Endodermal cell (in vitro differentiated cells): ENCODE results near the gene NTRK2. TPM values are rescaled to one million over a fixed set of nuclear protein-coding genes. Genes with fewer than 3 reads are reported as not detected.
A peak's percentile ranks its signal among the peaks of the same experiment; 100 is the strongest.

Experiments used
- DNase-seq: peaks from one replicate; pipeline ENCODE4 v3.0.0-alpha.2; 2017
- H3K27ac ChIP-seq: 2 replicates; pipeline ENCODE4 v1.5.1; 2013; ENCODE audit warnings: mild to moderate bottlenecking, low read depth, low read length, moderate library complexity
- H3K27me3 ChIP-seq: 2 replicates; pipeline ENCODE4 v1.6.1; 2013; ENCODE audit warnings: mild to moderate bottlenecking, low read length, moderate library complexity; ENCODE audit not compliant: insufficient read depth, control insufficient read depth, poor library complexity, severe bottlenecking
- H3K36me3 ChIP-seq: 2 replicates; pipeline ENCODE4 v1.7.0; 2013; ENCODE audit warnings: mild to moderate bottlenecking, low read length, moderate library complexity; ENCODE audit not compliant: control insufficient read depth, insufficient read depth
- H3K4me1 ChIP-seq: one replicate; pipeline ENCODE4 v1.7.0; 2013; ENCODE audit warnings: low read length; ENCODE audit not compliant: control insufficient read depth, insufficient read depth
- H3K4me3 ChIP-seq: 2 replicates; pipeline ENCODE4 v1.5.1; 2013; ENCODE audit warnings: mild to moderate bottlenecking, low read length, moderate library complexity
- H3K9ac ChIP-seq: 2 replicates; pipeline ENCODE4 v1.6.1; 2013; ENCODE audit warnings: mild to moderate bottlenecking, low read length, moderate library complexity; ENCODE audit not compliant: poor library complexity, severe bottlenecking; ENCODE audit errors: extremely low read depth
- H3K9me3 ChIP-seq: 2 replicates; pipeline ENCODE4 v1.6.1; 2013; ENCODE audit warnings: mild to moderate bottlenecking, low read length, moderate library complexity; ENCODE audit not compliant: control insufficient read depth
- H3K27ac Mint-ChIP-seq: 2 replicates; pipeline ENCODE4 v1.8.0; 2020; ENCODE audit warnings: mixed read lengths
- H3K27me3 Mint-ChIP-seq: 2 replicates; pipeline ENCODE4 v1.8.0; 2021; ENCODE audit warnings: mild to moderate bottlenecking, mixed read lengths; ENCODE audit not compliant: insufficient read depth
- H3K36me3 Mint-ChIP-seq: 2 replicates; pipeline ENCODE4 v1.8.0; 2020; ENCODE audit warnings: low read depth, mixed read lengths
- H3K4me1 Mint-ChIP-seq: 2 replicates; pipeline ENCODE4 v1.8.0; 2020; ENCODE audit warnings: mixed read lengths
- H3K4me3 Mint-ChIP-seq: 2 replicates; pipeline ENCODE4 v1.8.0; 2020; ENCODE audit warnings: mild to moderate bottlenecking, moderate library complexity, mixed read lengths
- H3K9me3 Mint-ChIP-seq: 2 replicates; pipeline ENCODE4 v1.8.0; 2020; ENCODE audit warnings: mild to moderate bottlenecking, mixed read lengths
- WGBS, 2 experiments: methylation state at CpG; one replicate each; pipeline versions ENCODE4 v1.1.5 to v1.1.7; 2013; ENCODE audit warnings: missing lambda C conversion rate in 2 of 2, mixed read lengths in 1 of 2; ENCODE audit not compliant: insufficient coverage in 1 of 2, insufficient read length in 1 of 2; 5-methylcytosine and 5-hydroxymethylcytosine counted together
- total RNA-seq, 2 donors: library from RNA; stranded (reverse); fragmentation: NEBNext Ultra II Directional in 1 of 2; extraction: Animal tissue kit (Norgen Biotek cat#: 25700) in 1 of 2; gene quantifications; 2 replicates in 1 of 2; 3 replicates in 1 of 2; pipeline ENCODE4 v1.2.1, GENCODE V29; 2021
- TF ChIP-seq, protein P1 (sequence below): fragments of 200-600 bp; sonication (generic); conservative IDR thresholded peaks from 2 replicates; pipeline ENCODE4 v1.5.0; 2021; ENCODE audit warnings: antibody characterized with exemption, mild to moderate bottlenecking

NTRK2 gene
- total RNA-seq, 2 donors from 2014 or later, result 0.09 to 0.18 TPM

DNA sequence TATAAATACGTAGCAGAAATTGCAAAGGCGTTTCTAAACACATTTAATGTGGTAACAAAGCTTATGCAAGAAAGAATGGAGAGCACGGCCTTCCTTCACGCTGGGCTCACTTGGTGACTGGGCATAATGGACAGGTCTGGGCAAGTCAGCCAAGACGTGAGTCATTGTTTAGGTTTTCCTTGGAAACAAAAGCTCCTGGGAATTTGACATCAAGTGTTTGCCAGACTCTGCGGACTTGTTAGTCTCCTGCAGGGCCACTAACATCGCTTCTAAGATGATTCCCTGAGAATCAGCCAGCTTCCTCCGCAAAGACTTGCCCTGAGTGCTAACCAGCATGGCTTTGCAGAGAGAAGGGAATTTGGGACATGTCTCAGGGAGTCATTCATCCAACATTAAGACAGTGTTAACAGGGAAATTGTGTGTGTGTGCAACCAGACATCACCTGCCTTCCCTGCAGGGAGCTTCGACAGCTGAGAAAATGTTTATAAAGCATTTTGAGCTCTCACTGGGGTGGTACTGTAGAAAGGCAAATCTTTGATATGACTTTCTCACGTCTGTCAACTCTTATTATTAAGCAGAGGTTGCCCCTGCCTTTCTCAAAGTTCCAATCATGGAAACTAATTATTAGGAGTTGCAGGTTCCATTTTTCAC lies 182.5 kb downstream of the NTRK2 start:
- TF ChIP-seq, protein P1, sequence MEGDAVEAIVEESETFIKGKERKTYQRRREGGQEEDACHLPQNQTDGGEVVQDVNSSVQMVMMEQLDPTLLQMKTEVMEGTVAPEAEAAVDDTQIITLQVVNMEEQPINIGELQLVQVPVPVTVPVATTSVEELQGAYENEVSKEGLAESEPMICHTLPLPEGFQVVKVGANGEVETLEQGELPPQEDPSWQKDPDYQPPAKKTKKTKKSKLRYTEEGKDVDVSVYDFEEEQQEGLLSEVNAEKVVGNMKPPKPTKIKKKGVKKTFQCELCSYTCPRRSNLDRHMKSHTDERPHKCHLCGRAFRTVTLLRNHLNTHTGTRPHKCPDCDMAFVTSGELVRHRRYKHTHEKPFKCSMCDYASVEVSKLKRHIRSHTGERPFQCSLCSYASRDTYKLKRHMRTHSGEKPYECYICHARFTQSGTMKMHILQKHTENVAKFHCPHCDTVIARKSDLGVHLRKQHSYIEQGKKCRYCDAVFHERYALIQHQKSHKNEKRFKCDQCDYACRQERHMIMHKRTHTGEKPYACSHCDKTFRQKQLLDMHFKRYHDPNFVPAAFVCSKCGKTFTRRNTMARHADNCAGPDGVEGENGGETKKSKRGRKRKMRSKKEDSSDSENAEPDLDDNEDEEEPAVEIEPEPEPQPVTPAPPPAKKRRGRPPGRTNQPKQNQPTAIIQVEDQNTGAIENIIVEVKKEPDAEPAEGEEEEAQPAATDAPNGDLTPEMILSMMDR, result no peak
- Mint-ChIP-seq H3K27ac (no peak overlapping the region), H3K9me3 (no peaks in the 10 kb centered on the region), H3K36me3 (no peaks in the 10 kb centered on the region), H3K4me3 (no peak overlapping the region), H3K4me1 (peaks cover 25% of the 10 kb centered on the region), H3K27me3 (no peaks in the 10 kb centered on the region)
- no peak overlapping the region for H3K9ac ChIP-seq
- H3K27me3 ChIP-seq, result no peaks in the 10 kb centered on the region
- H3K4me3 ChIP-seq, result no peak overlapping the region
- no peaks in the 10 kb centered on the region for H3K9me3 ChIP-seq
- peak; percentile 89 for DNase-seq
- H3K27ac ChIP-seq, result peak overlapping the region; percentile 92
- WGBS, 2 experiments, result 8 to 25% methylated on average over 8 to 10 of the region's 10 CpGs
- no peaks in the 10 kb centered on the region for H3K36me3 ChIP-seq
- H3K4me1 ChIP-seq, result peaks cover 12% of the 10 kb centered on the region

DNA sequence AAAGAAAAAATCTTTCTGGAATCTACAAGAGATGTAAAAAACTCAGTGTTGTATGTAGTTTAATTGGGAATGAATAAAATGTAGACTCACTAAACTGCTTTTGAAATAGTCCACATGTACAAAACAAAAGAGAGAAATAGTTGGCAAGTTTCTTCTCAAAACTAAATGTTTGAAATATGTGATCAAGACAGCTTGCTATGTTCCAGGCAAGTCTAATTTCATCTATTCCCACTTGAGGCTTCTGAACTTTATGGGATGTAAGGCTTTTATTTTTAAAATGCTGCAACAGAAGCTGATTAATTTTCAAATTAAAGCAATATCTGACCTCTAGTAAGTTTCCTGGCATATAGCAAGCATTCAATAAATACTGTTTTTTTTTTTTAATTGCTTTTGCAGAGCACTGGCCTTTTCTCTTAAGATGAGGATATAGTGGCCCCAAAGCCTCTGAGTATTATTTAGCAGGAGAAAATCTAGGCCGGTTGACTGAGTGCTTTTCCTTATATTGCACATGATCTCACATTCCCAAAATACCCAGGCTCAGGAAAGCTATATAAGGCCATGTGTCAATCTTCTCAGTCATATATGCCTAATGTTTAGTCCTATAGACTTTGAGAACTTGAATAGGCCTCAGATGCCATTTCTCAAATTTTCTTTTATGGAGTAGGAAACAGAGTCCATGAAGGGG lies 183.2 kb downstream of the NTRK2 start:
- 86 to 88% methylated on average over 1 of the region's 1 CpG for WGBS, 2 experiments
- no peaks in the 10 kb centered on the region for H3K27me3 ChIP-seq
- Mint-ChIP-seq H3K27me3 (no peaks in the 10 kb centered on the region), H3K36me3 (no peaks in the 10 kb centered on the region), H3K9me3 (no peaks in the 10 kb centered on the region), H3K4me1 (peaks cover 25% of the 10 kb centered on the region), H3K4me3 (no peak overlapping the region), H3K27ac (no peak overlapping the region)
- no peak overlapping the region for H3K9ac ChIP-seq
- peak overlapping the region; percentile 92 for H3K27ac ChIP-seq
- H3K9me3 ChIP-seq, result no peaks in the 10 kb centered on the region
- H3K4me3 ChIP-seq, result no peak overlapping the region
- H3K4me1 ChIP-seq, result peaks cover 12% of the 10 kb centered on the region
- no peaks in the 10 kb centered on the region for H3K36me3 ChIP-seq
- TF ChIP-seq, protein P1, result no peak
- DNase-seq, result no peak

DNA sequence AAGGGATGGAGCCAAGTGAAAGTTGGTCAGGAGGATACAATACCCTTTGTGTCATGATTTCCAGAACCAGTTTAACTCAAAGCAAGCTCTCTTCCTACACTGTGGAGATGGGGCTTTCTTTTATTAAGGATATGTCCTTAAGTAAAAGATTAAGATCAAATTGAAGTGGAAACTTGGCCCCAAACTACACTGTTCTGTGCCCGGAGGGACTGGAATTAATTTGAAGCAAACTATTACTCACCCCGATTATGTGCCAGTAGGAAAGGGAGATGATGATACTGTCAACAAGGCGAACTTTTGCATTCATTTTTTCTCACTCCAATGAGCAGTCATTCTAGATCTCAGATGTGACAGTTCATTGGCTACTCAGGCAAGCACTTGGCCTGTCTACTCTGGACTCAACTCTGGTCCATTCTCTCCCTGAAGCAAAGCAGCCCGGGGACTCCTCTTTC lies 186.7 kb downstream of the NTRK2 start:
- Mint-ChIP-seq H3K27ac (no peak overlapping the region), H3K36me3 (no peaks in the 10 kb centered on the region), H3K9me3 (no peaks in the 10 kb centered on the region), H3K27me3 (peaks cover 2% of the 10 kb centered on the region), H3K4me1 (peaks cover 30% of the 10 kb centered on the region), H3K4me3 (no peak overlapping the region)
- H3K27ac ChIP-seq, result no peak overlapping the region
- DNase-seq, result no peak
- H3K4me3 ChIP-seq, result no peak overlapping the region
- H3K27me3 ChIP-seq, result no peaks in the 10 kb centered on the region
- H3K4me1 ChIP-seq, result peaks cover 12% of the 10 kb centered on the region
- H3K9ac ChIP-seq, result no peak overlapping the region
- H3K36me3 ChIP-seq, result no peaks in the 10 kb centered on the region
- no peaks in the 10 kb centered on the region for H3K9me3 ChIP-seq
- WGBS, 2 experiments, result 91 to 100% methylated on average over 2 to 4 of the region's 4 CpGs
- TF ChIP-seq, protein P1, result no peak
